Keratinocyte (primary cell): Measurements from ENCODE around the gene CFAP45. TPM values are rescaled to one million over a fixed set of nuclear protein-coding genes. Genes with fewer than 3 reads are reported as not detected.

Source experiments
- DNase-seq: peaks from one replicate; pipeline ENCODE4 v3.0.0-alpha.2; 2011; ENCODE audit warnings: low read depth, missing footprints, low spot score
- FAIRE-seq: peaks from 2 replicates; lab custom pipeline; 2011; peaks lifted over from hg19 to GRCh38; lab: Jason Lieb, UNC
- H2AFZ ChIP-seq: 2 replicates; pipeline ENCODE4 v1.6.0; 2012; ENCODE audit warnings: low read length, control low read depth, inconsistent platforms; ENCODE audit not compliant: control insufficient read depth
- H3K27ac ChIP-seq: 2 replicates; pipeline ENCODE4 v1.5.1; 2011; ENCODE audit warnings: low read length; ENCODE audit not compliant: control insufficient read depth, insufficient read depth
- H3K27me3 ChIP-seq: 3 replicates; pipeline ENCODE4 v1.6.0; 2011; ENCODE audit warnings: low read length; ENCODE audit not compliant: control insufficient read depth, insufficient read depth; ENCODE audit errors: extremely low read depth
- H3K36me3 ChIP-seq, 2 experiments: 2 replicates in 1 of 2; 3 replicates in 1 of 2; pipeline ENCODE4 v1.5.1; 2011; ENCODE audit warnings: low read length in 2 of 2, mild to moderate bottlenecking in 1 of 2; ENCODE audit not compliant: control insufficient read depth in 2 of 2, insufficient read depth in 2 of 2; ENCODE audit errors: extremely low read depth in 1 of 2
- H3K4me1 ChIP-seq: 3 replicates; pipeline ENCODE4 v1.5.1; 2011; ENCODE audit warnings: low read length; ENCODE audit not compliant: control insufficient read depth, insufficient read depth; ENCODE audit errors: extremely low read depth
- H3K4me2 ChIP-seq: 3 replicates; pipeline ENCODE4 v1.6.0; 2011; ENCODE audit warnings: low read depth, low read length; ENCODE audit not compliant: control insufficient read depth, insufficient read depth; ENCODE audit errors: extremely low read depth
- H3K4me3 ChIP-seq, 3 experiments: fragments of 200-600 bp in 1 of 3; sonication (generic) in 1 of 3; 2 replicates in 2 of 3; 3 replicates in 1 of 3; pipeline ENCODE4 v1.5.1; 2011 to 2016; ENCODE audit warnings: low read length in 3 of 3, mild to moderate bottlenecking in 3 of 3, control low read depth in 2 of 3, inconsistent platforms in 1 of 3, low read depth in 1 of 3, mixed read lengths in 1 of 3, mixed run types in 1 of 3, moderate library complexity in 1 of 3; ENCODE audit not compliant: control insufficient read depth in 2 of 3, insufficient read depth in 2 of 3; ENCODE audit errors: extremely low read depth in 1 of 3
- H3K79me2 ChIP-seq: 2 replicates; pipeline ENCODE4 v1.6.0; 2012; ENCODE audit warnings: low read length; ENCODE audit not compliant: control insufficient read depth, insufficient read depth
- H3K9ac ChIP-seq: 3 replicates; pipeline ENCODE4 v1.6.0; 2011; ENCODE audit warnings: low read length; ENCODE audit not compliant: control insufficient read depth, insufficient read depth; ENCODE audit errors: extremely low read depth
- H3K9me1 ChIP-seq: 3 replicates; pipeline ENCODE4 v1.6.0; 2011; ENCODE audit warnings: low read length; ENCODE audit not compliant: control insufficient read depth, insufficient read depth; ENCODE audit errors: extremely low read depth
- H3K9me3 ChIP-seq: 2 replicates; pipeline ENCODE4 v1.5.1; 2012; ENCODE audit warnings: low read depth, low read length; ENCODE audit not compliant: control insufficient read depth
- H4K20me1 ChIP-seq: 3 replicates; pipeline ENCODE4 v1.6.0; 2011; ENCODE audit warnings: low read length; ENCODE audit not compliant: control insufficient read depth, insufficient read depth; ENCODE audit errors: extremely low read depth
- CTCF ChIP-seq, 3 experiments: IDR thresholded peaks in 1 of 3; conservative IDR thresholded peaks in 1 of 3; optimal IDR thresholded peaks in 1 of 3; 2 replicates in 2 of 3; 3 replicates in 1 of 3; pipeline versions ENCODE3 to v1.5.1; 2011; ENCODE audit warnings: low read length in 3 of 3, mild to moderate bottlenecking in 3 of 3, moderate library complexity in 2 of 3, control low read depth in 1 of 3, inconsistent platforms in 1 of 3; ENCODE audit not compliant: insufficient read depth in 2 of 3; ENCODE audit errors: extremely low read depth in 1 of 3
- EZH2 ChIP-seq: IDR thresholded peaks from one replicate; pipeline ENCODE4 v1.6.1; 2012; ENCODE audit warnings: inconsistent platforms, mild to moderate bottlenecking, low read length, moderate library complexity
- dilution Hi-C: fragments of 300-500 bp; cut with MboI; formaldehyde crosslinking; loops from one replicate; pipeline ENCODE4 v1.7.0; 2020; ENCODE audit warnings: low sequenced_read_pairs; ENCODE audit not compliant: extremely low pct_ligation_motif_present
- polyA plus RNA-seq, 5 experiments: library from polyadenylated mRNA; depleted of rRNA in 3 of 5; stranded (reverse) in 3 of 5; stranded (forward) in 1 of 5; unstranded in 1 of 5; fragments of >200 nt; gene quantifications; 1 replicate in 1 of 5; 2 replicates in 3 of 5; 3 replicates in 1 of 5; pipeline versions ENCODE4 v1.2.1 to v1.2.3, GENCODE V29; 2011 to 2012; ENCODE audit warnings: missing spikeins in 2 of 5, low read depth in 1 of 5, low replicate concordance in 1 of 5

The CFAP45 gene
- polyA plus RNA-seq, 1 donor (not counting 4 experiments of a cell fraction or from before 2014, with no cell fraction given) = 2.3 TPM

- dilution Hi-C loops = no loop called here
- Histone ChIP-seq H3K4me3 (peak overlapping the region; percentile 79 to 94 (median 92)), H3K4me2 (peak overlapping the region; percentile 84), H3K9ac (peak overlapping the region; percentile 100), H2AFZ (no peak overlapping the region), H3K4me1 (peaks cover 58% of the 10 kb centered on the region), H3K27me3 (no peaks in the 10 kb centered on the region), H3K9me1 (peaks cover 10% of the 10 kb centered on the region), H4K20me1 (peaks cover 27% of the 10 kb centered on the region), H3K9me3 (no peaks in the 10 kb centered on the region), H3K79me2 (peaks cover 58% of the 10 kb centered on the region), H3K36me3 (peaks cover 39 to 41% of the 10 kb centered on the region in 2 experiments), H3K27ac (peak overlapping the region; percentile 98)
- TF ChIP-seq EZH2 (no peak), CTCF (optimal IDR thresholded peaks at IDR 0.05 in 1 of 3, IDR thresholded peaks at IDR 0.05 in 1 of 3, conservative IDR thresholded peaks at IDR 0.05 in 1 of 3; ENCODE audit: extremely low read depth in 1 of 3, insufficient read depth in 2 of 3, low read length in 3 of 3) (no peak)
- DNase-seq (no peak), FAIRE-seq (no peak)
Observed at GRCh38 chr1:159922511-159923202, 22.7 kb upstream of the CFAP45 start.

- FAIRE-seq = no peak
- peaks cover 28% of the 10 kb centered on the region for H4K20me1 ChIP-seq
- peak overlapping the region; percentile 98 for H3K27ac ChIP-seq
- peaks cover 36 to 38% of the 10 kb centered on the region in 2 experiments for H3K36me3 ChIP-seq
- peaks cover 66% of the 10 kb centered on the region for H3K4me1 ChIP-seq
- H2AFZ ChIP-seq = no peak overlapping the region
- H3K9me1 ChIP-seq = peaks cover 11% of the 10 kb centered on the region
- H3K9me3 ChIP-seq = no peaks in the 10 kb centered on the region
- H3K4me2 ChIP-seq = peak overlapping the region; percentile 84
- peak overlapping the region; percentile 100 for H3K9ac ChIP-seq
- no peaks in the 10 kb centered on the region for H3K27me3 ChIP-seq
- H3K79me2 ChIP-seq = peaks cover 58% of the 10 kb centered on the region
- DNase-seq = no peak
- H3K4me3 ChIP-seq = peak overlapping the region; percentile 79 to 94 (median 92)
- dilution Hi-C loops = no loop called here
- TF ChIP-seq EZH2 = no peak
- TF ChIP-seq CTCF (optimal IDR thresholded peaks at IDR 0.05 in 1 of 3, IDR thresholded peaks at IDR 0.05 in 1 of 3, conservative IDR thresholded peaks at IDR 0.05 in 1 of 3; ENCODE audit: extremely low read depth in 1 of 3, insufficient read depth in 2 of 3, low read length in 3 of 3) = no peak
Observed at GRCh38 chr1:159921700-159922504, 21.9 kb upstream of the CFAP45 start.
